ENCODE data around the gene SVBP. TPM values are rescaled to one million over a fixed set of nuclear protein-coding genes. Genes with fewer than 3 reads are reported as not detected.

The SVBP gene
- total RNA-seq, 2 experiments from 2014 or later, result 18.9 to 23.1 TPM

DNA sequence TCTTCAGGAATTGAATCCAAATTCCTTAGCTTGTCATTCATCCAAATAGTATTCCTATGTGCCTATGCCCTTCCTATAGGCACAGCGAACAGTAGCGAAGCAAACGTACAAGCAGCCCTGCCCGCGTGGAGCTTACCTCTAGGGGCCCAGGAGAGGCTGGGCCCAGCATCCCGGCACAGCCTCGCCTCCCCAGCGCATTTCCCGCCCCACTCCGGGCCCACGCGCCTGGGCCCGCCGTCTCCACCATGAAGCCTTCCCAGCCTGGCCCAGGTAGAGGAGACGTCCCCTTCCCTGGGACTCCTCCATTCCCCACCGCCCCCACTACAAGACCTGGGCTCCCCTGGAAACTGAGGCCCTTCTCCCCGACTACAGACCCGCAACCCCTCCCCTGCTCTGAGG lies 32.7 kb downstream of the SVBP start:
- intact Hi-C loops (cut with micrococcal nuclease; ENCODE audit: unreplicated experiment), result no loop called here

GRCh38 chr1:42783092-42783491 lies 34.1 kb downstream of the SVBP start:
- Histone ChIP-seq H2AFZ (ENCODE audit: low read length) (no peak overlapping the region), H3K9me2 (ENCODE audit: insufficient read depth, low read length) (no peaks in the 10 kb centered on the region), H3K79me2 (ENCODE audit: insufficient read depth, low read depth, low read length) (no peaks in the 10 kb centered on the region), H3K4me3 (ENCODE audit: low read depth, low read length, poor library complexity, severe bottlenecking) (no peak overlapping the region), H3K4me2 (ENCODE audit: low read length) (no peak overlapping the region), H3K9me3 (ENCODE audit: low read length) (no peaks in the 10 kb centered on the region), H4K20me1 (ENCODE audit: insufficient read depth, low read length) (no peaks in the 10 kb centered on the region; the same call in 1 of the 2 replicates), H3K36me3 (ENCODE audit: insufficient read depth, low read length) (peaks cover 46% of the 10 kb centered on the region), H3K27ac (ENCODE audit: low read depth, low read length, poor library complexity, severe bottlenecking) (no peak overlapping the region), H3K4me1 (ENCODE audit: insufficient read depth, low read length, poor library complexity, severe bottlenecking) (no peaks in the 10 kb centered on the region)
- TF ChIP-seq EZH2phosphoT487 (IDR thresholded peaks at IDR 0.05; ENCODE audit: borderline replicate concordance, low read depth, low read length) (no peak), CTCF (conservative IDR thresholded peaks at IDR 0.05; ENCODE audit: low read length) (no peak)
- CTCF ChIA-PET (ENCODE audit: unreplicated experiment), result no interaction called here
- no TSS peak for BruUV-seq (replicated peaks)
- POLR2A ChIA-PET, result interaction anchor here (0.6 to 1.4 kb wide), 3 partner anchors 14 to 1811 kb away, joined by 4 to 5 read pairs (median 4); no protein-coding TSS in a partner anchor
- intact Hi-C loops (cut with micrococcal nuclease; ENCODE audit: unreplicated experiment), result no loop called here
- DNase-seq (ENCODE audit: low spot score), result no peak

More for the DNA sequence above, 32.7 kb downstream of the SVBP start:
- no peak for TF ChIP-seq EZH2phosphoT487 (IDR thresholded peaks at IDR 0.05; ENCODE audit: borderline replicate concordance, low read depth, low read length)
- no peak for TF ChIP-seq CTCF (conservative IDR thresholded peaks at IDR 0.05; ENCODE audit: low read length)
- POLR2A ChIA-PET, result interaction anchor here (1.4 kb wide), 1 partner anchor 16 kb away, joined by 5 read pairs; no protein-coding TSS in a partner anchor
- no peak overlapping the region for H3K27ac ChIP-seq (ENCODE audit: low read depth, low read length, poor library complexity, severe bottlenecking)
- no peaks in the 10 kb centered on the region for H3K79me2 ChIP-seq (ENCODE audit: insufficient read depth, low read depth, low read length)
- H2AFZ ChIP-seq (ENCODE audit: low read length), result no peak overlapping the region
- peaks cover 34% of the 10 kb centered on the region for H3K36me3 ChIP-seq (ENCODE audit: insufficient read depth, low read length)
- BruUV-seq (replicated peaks), result no TSS peak
- H4K20me1 ChIP-seq (ENCODE audit: insufficient read depth, low read length), result no peaks in the 10 kb centered on the region; the same call in 1 of the 2 replicates
- DNase-seq (ENCODE audit: low spot score), result no peak
- no peaks in the 10 kb centered on the region for H3K9me2 ChIP-seq (ENCODE audit: insufficient read depth, low read length)
- no peak overlapping the region for H3K4me2 ChIP-seq (ENCODE audit: low read length)
- H3K4me1 ChIP-seq (ENCODE audit: insufficient read depth, low read length, poor library complexity, severe bottlenecking), result no peaks in the 10 kb centered on the region
- no peak overlapping the region for H3K4me3 ChIP-seq (ENCODE audit: low read depth, low read length, poor library complexity, severe bottlenecking)
- H3K9me3 ChIP-seq (ENCODE audit: low read length), result no peaks in the 10 kb centered on the region
- CTCF ChIA-PET (ENCODE audit: unreplicated experiment), result no interaction called here

DNA sequence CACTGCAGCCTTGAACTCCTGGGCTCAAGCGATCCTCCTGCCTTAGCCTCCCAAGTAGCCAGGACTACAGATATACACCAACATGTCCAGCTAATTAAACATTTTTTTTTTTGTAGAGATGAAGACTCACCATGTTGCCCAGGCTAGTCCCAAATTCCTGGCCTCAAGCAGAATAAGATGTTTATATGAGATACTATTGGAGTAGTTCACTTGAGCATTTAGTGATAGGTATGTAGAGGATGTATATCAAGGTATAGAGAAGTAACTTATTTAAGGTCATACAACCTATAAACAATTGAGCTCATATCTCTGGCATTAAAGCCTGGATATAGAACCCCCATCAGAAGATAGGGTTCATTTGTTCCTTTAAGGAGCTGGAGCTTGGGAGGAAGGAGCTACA lies 37.0 kb downstream of the SVBP start:
- CTCF ChIA-PET (ENCODE audit: unreplicated experiment), result interaction anchor here (1.1 kb wide), 1 partner anchor 293 kb away, joined by 3 read pairs; no protein-coding TSS in a partner anchor
- Histone ChIP-seq H3K4me1 (ENCODE audit: insufficient read depth, low read length, poor library complexity, severe bottlenecking) (no peaks in the 10 kb centered on the region), H3K4me2 (ENCODE audit: low read length) (no peak overlapping the region), H3K9me3 (ENCODE audit: low read length) (no peaks in the 10 kb centered on the region), H3K27ac (ENCODE audit: low read depth, low read length, poor library complexity, severe bottlenecking) (no peak overlapping the region), H2AFZ (ENCODE audit: low read length) (no peak overlapping the region), H3K36me3 (ENCODE audit: insufficient read depth, low read length) (peaks cover 72% of the 10 kb centered on the region), H3K9me2 (ENCODE audit: insufficient read depth, low read length) (no peaks in the 10 kb centered on the region), H3K4me3 (ENCODE audit: low read depth, low read length, poor library complexity, severe bottlenecking) (no peak overlapping the region), H4K20me1 (ENCODE audit: insufficient read depth, low read length) (no peaks in the 10 kb centered on the region; the same call in 1 of the 2 replicates), H3K79me2 (ENCODE audit: insufficient read depth, low read depth, low read length) (no peaks in the 10 kb centered on the region)
- TF ChIP-seq CTCF (conservative IDR thresholded peaks at IDR 0.05; ENCODE audit: low read length), result no peak
- TF ChIP-seq EZH2phosphoT487 (IDR thresholded peaks at IDR 0.05; ENCODE audit: borderline replicate concordance, low read depth, low read length), result no peak
- DNase-seq (ENCODE audit: low spot score), result no peak
- BruUV-seq (replicated peaks), result no TSS peak
- intact Hi-C loops (cut with micrococcal nuclease; ENCODE audit: unreplicated experiment), result no loop called here
- POLR2A ChIA-PET, result interaction anchor here (0.7 to 1.6 kb wide), 4 partner anchors 11 to 993 kb away, joined by 3 read pairs; no protein-coding TSS in a partner anchor
